ENCODE data around the gene FOXP1. TPM values are rescaled to one million over a fixed set of nuclear protein-coding genes. Genes with fewer than 3 reads are reported as not detected.

The FOXP1 gene
- total RNA-seq, 4 donors from 2014 or later, result 49.8 to 157 (median 71.9) TPM

GRCh38 chr3:71395470-71395869 lies 188.1 kb downstream of the FOXP1 start:
- DNase-seq (ENCODE audit: low spot score in 2 of 2), result no peak
- Histone ChIP-seq H3K27ac (no peak overlapping the region), H3K27me3 (no peaks in the 10 kb centered on the region), H3K9me3 (no peaks in the 10 kb centered on the region), H3K36me3 (no peaks in the 10 kb centered on the region), H3K4me3 (no peak overlapping the region), H3K4me1 (peaks cover 14% of the 10 kb centered on the region)
- TF ChIP-seq POLR2A (IDR thresholded peaks at IDR 0.05), result no peak
- no peak for TF ChIP-seq POLR2AphosphoS5 (IDR thresholded peaks at IDR 0.05)
- TF ChIP-seq EP300 (IDR thresholded peaks at IDR 0.05), result no peak
- 76% methylated on average over 3 of the region's 3 CpGs for WGBS

- WGBS, result 100% methylated on average over 2 of the region's 2 CpGs
- no peaks in the 10 kb centered on the region for H3K9me3 ChIP-seq
- no peak overlapping the region for H3K27ac ChIP-seq
- H3K4me1 ChIP-seq, result peaks cover 26% of the 10 kb centered on the region
- TF ChIP-seq POLR2AphosphoS5 (IDR thresholded peaks at IDR 0.05) (no peak), CTCF (IDR thresholded peaks at IDR 0.05) (no peak), EP300 (IDR thresholded peaks at IDR 0.05) (no peak), POLR2A (IDR thresholded peaks at IDR 0.05) (no peak)
- H3K36me3 ChIP-seq, result no peaks in the 10 kb centered on the region
- no peak for DNase-seq (ENCODE audit: low spot score in 2 of 2)
- no peak overlapping the region for H3K4me3 ChIP-seq
- H3K27me3 ChIP-seq, result no peaks in the 10 kb centered on the region
Measured at GRCh38 chr3:71393745-71394144, 189.8 kb downstream of the FOXP1 start.

- Histone ChIP-seq H3K36me3 (no peaks in the 10 kb centered on the region), H3K27ac (no peak overlapping the region), H3K4me1 (peaks cover 20% of the 10 kb centered on the region), H3K4me3 (no peak overlapping the region), H3K27me3 (no peaks in the 10 kb centered on the region), H3K9me3 (no peaks in the 10 kb centered on the region)
- no peak for TF ChIP-seq CTCF (IDR thresholded peaks at IDR 0.05)
- TF ChIP-seq POLR2AphosphoS5 (IDR thresholded peaks at IDR 0.05), result no peak
- no peak for TF ChIP-seq POLR2A (IDR thresholded peaks at IDR 0.05)
- TF ChIP-seq EP300 (IDR thresholded peaks at IDR 0.05), result no peak
- 98% methylated on average over 1 of the region's 1 CpG for WGBS
- no peak for DNase-seq (ENCODE audit: low spot score in 2 of 2)
Measured at GRCh38 chr3:71393093-71393492, 190.4 kb downstream of the FOXP1 start.

- no peak for DNase-seq (ENCODE audit: low spot score in 2 of 2)
- no peak for TF ChIP-seq EP300 (IDR thresholded peaks at IDR 0.05)
- no peak for TF ChIP-seq POLR2AphosphoS5 (IDR thresholded peaks at IDR 0.05)
- TF ChIP-seq CTCF (IDR thresholded peaks at IDR 0.05), result no peak
- TF ChIP-seq POLR2A (IDR thresholded peaks at IDR 0.05), result no peak
- no peak overlapping the region for H3K27ac ChIP-seq
- no peaks in the 10 kb centered on the region for H3K9me3 ChIP-seq
- WGBS, result 78% methylated on average over 2 of the region's 2 CpGs
- H3K36me3 ChIP-seq, result no peaks in the 10 kb centered on the region
- no peak overlapping the region for H3K4me3 ChIP-seq
- H3K27me3 ChIP-seq, result no peaks in the 10 kb centered on the region
- H3K4me1 ChIP-seq, result peaks cover 15% of the 10 kb centered on the region
Measured at GRCh38 chr3:71392251-71392650, 191.3 kb downstream of the FOXP1 start.

GRCh38 chr3:71391361-71391760 lies 192.2 kb downstream of the FOXP1 start:
- no peaks in the 10 kb centered on the region for H3K36me3 ChIP-seq
- H3K4me1 ChIP-seq, result peaks cover 12% of the 10 kb centered on the region
- no peaks in the 10 kb centered on the region for H3K9me3 ChIP-seq
- WGBS, result 88% methylated on average over 7 of the region's 7 CpGs
- H3K27me3 ChIP-seq, result no peaks in the 10 kb centered on the region
- no peak for DNase-seq (ENCODE audit: low spot score in 2 of 2)
- TF ChIP-seq EP300 (IDR thresholded peaks at IDR 0.05), result no peak
- TF ChIP-seq POLR2A (IDR thresholded peaks at IDR 0.05), result no peak
- no peak for TF ChIP-seq CTCF (IDR thresholded peaks at IDR 0.05)
- no peak for TF ChIP-seq POLR2AphosphoS5 (IDR thresholded peaks at IDR 0.05)
- H3K4me3 ChIP-seq, result no peak overlapping the region
- H3K27ac ChIP-seq, result no peak overlapping the region
